SH-SY5Y (cell line): ENCODE measurements around the gene SELENOM.

Source experiments
- GATA2 ChIP-seq: IDR thresholded peaks from 2 replicates; pipeline ENCODE4 v1.6.1; 2011; ENCODE audit warnings: mild to moderate bottlenecking, low read depth, low read length
- GATA3 ChIP-seq: IDR thresholded peaks from 2 replicates; pipeline ENCODE4 v1.6.1; 2011; ENCODE audit warnings: low read depth, mild to moderate bottlenecking, low read length, moderate library complexity

GRCh38 chr22:31102441-31103081 is 4.8 kb downstream of the SELENOM start:
- TF ChIP-seq GATA3 (no peak), GATA2 (no peak)
